HG03378 (cell line): Measurements from ENCODE around the gene WEE1.

Experiments used
- ATAC-seq: cut with Tn5 transposase; IDR thresholded peaks from one replicate; pipeline ENCODE4 v1.9.1; 2021; ENCODE audit warnings: mild to moderate bottlenecking, moderate library complexity; ENCODE audit not compliant: unreplicated experiment

WEE1 gene

DNA sequence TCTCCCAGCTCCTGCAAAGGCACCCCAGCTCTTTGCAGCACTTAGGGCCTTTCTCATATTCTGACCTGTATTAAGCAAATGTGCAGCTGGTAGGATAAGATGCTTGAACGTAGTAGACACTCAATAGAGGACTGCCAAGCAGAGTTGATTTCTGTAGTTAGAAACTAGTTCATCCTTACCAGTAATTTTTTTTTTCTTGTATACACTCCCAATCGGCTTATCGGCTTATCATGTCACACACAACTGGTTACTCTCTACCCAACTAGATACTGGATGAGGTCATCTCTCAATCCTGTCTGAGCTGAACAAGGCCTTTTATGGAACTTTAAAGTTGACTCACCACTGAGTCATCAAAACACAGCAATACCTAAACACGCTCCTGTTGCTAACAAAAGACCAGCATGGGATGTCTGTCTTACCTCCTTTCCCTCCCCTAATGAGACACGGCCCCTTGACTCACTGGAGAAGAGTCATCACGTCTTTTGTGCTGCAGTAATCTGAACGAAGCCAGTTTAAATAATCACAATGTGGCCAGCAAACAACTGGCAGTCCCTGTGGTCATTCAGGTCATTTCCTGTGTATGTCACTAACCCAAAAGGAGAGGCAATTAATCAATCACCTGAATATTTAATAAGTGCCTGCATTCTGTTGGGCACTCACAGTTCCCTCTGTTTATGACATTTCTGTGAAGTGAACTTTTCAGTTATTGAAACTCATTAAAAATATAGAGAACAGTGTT is 7.5 kb upstream of the WEE1 start:
- ATAC-seq, result peak; percentile 95

DNA sequence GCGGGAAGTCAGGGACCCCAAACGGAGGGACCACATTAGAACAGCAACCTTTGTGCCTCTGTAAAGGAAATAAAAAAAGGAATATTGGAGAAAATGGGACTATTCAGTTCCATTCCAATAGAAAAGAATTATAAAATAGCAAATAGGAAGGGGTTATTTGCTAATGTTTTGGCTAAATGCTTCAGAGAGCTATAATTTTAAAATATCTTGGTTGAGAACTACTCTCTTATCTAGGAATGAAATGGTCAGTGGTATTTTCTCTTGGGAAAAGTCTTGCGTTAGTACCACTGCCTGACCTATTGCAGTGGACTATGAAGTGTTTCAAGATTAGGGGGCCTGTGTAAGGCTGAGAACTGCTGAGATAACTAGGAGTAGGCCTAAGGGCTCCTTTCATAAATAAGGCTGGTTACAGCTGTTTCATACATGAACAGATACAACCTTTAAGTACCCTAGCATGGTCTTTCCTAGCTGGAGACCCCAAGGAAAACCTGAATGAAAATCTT is 6.9 kb upstream of the WEE1 start:
- no peak for ATAC-seq

GRCh38 chr11:9567401-9567800 is 6.1 kb upstream of the WEE1 start:
- ATAC-seq, result no peak

DNA sequence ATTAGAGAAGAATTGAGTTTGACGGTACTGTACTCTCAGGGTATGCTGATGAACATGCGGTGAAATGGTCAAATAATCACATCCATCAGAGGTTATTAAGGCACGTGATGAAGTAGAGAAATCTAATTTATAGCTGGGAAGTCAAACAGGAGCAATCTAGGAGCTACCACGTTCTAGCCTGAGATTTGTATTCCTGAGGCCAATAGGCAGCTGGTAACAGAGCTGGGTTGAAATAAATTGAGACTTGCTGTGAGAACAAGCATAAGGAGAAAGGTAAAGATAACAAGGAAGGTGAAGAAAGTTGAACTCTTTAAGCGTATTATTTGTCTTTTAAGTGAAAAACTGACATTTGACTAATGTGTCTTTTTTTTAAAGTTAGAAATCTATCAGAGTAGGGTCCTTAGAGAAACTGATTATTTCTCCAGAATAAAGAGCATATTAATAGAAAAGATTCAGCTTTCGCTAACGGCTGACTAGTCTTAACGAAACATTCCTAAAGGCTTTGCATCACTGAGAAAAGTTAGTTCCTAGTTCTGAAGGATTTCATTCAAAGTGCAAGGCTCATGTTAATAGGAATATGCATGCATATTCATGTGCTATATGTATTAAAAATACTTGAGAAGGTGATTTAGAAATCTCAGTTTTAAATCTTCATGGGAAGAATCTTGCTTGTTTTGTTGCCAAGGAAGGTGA is 5.2 kb upstream of the WEE1 start:
- ATAC-seq, result no peak

DNA sequence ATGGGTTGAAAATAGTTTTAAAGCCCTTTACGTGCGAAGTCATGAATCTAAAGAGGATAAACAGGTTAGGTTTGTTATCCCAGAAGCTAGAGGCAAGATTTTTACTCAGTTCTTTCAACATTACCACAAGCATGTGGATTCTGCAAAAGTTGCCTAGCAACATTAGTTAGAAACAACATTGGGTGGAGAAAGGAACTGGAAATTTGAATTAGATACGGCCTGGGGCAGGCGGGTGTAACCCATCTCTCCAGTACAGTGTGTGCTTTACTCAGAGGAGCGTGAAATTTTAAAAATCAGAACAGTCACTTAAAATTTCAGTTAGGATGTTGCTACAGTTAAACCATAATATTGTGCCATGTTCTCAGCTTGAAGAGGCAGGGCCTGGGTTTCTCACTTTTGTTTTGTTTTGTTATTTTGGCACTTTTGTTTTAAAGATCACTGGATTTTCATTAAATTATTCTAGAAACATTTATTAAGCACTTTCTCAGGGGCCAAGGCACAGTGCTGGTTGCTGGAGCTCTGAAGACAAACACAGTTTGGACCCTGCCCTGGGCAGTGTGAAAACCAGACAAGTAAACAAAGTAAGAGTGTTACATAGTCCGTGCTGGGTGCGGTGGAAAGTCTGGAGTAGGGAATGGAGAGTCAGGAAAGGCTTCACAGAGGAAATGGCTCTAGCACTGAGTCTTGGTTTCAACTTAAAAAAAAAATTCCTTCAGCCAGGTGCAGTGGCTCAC is 4.4 kb upstream of the WEE1 start:
- ATAC-seq, result no peak

DNA sequence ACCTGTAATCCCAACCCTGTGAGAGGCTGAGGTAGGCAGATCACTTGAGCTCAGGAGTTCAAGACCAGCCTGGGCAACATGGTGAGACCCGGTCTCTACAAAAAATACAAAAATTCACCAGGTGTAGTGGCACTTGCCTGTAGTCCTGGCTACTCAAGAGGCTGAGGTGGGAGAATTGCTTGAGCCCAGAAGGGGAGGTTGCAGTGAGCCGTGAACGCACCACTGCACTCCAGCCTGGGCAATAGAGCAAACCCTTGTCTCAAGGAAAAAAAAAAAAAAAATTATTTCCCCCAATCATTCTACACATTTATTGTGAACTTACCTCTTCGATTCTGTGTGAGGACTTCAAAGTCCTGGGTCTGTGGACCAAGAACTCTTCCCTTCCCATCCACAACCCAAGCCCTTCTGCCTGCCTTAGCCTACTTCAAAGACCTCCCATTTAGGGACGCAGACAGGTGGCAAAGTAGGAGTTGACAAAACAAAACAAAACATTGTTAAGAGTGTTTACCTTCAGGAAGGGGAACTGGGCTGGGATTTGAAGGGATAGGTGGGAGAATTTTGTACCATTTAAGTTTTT is 3.8 kb upstream of the WEE1 start:
- no peak for ATAC-seq

DNA sequence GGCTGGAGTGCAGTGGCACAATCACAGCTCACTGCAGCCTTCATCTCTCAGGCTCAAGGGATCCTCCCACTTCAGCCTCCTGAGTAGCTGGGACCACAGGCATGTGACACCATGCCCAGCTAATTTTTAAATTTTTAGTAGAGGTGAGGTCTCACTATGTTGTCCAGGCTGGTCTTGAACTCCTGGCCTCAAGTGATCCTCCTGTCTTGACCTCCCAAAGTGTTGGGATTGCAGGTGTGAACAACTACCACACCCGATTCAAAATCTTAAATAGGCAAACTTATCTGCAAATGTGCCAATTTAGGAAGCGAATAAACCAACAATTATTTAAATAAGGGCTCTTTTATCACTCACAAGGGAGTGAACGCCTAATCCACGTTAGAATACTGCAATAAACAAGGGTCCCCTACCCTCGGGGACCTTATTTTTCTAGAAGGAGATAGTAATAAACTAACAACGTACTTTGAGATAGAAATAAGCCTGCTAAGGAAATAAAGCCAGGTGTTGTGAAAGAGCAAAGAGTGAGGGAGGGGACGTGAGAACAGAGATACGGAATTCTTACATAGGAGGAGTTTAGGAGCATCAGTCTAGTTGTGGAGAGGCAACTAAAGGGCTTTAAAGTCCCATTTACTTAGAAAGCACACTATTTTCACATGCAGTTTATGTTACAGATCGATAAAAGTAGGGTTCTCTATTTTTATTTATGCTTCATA is 3.0 kb upstream of the WEE1 start:
- ATAC-seq, result no peak

- ATAC-seq, result no peak
These were observed 2.3 kb upstream of the WEE1 start for GRCh38 chr11:9571071-9571762.

DNA sequence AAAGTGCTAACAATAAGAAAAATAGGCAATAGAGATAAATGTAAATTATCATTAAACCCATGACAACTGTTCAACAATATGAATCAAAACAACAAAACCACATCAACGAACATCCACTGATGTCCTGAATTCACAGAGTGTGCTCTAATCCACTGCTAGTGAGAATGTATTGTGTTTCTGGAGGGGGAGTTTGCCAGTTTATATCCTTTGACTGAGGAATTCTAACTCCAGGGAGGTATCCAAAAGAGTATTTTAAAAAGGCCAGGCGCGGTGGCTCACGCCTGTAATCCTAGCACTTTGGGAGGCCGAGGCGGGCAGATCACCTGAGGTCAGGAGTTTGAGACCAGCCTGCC is 1.7 kb upstream of the WEE1 start:
- ATAC-seq, result no peak

DNA sequence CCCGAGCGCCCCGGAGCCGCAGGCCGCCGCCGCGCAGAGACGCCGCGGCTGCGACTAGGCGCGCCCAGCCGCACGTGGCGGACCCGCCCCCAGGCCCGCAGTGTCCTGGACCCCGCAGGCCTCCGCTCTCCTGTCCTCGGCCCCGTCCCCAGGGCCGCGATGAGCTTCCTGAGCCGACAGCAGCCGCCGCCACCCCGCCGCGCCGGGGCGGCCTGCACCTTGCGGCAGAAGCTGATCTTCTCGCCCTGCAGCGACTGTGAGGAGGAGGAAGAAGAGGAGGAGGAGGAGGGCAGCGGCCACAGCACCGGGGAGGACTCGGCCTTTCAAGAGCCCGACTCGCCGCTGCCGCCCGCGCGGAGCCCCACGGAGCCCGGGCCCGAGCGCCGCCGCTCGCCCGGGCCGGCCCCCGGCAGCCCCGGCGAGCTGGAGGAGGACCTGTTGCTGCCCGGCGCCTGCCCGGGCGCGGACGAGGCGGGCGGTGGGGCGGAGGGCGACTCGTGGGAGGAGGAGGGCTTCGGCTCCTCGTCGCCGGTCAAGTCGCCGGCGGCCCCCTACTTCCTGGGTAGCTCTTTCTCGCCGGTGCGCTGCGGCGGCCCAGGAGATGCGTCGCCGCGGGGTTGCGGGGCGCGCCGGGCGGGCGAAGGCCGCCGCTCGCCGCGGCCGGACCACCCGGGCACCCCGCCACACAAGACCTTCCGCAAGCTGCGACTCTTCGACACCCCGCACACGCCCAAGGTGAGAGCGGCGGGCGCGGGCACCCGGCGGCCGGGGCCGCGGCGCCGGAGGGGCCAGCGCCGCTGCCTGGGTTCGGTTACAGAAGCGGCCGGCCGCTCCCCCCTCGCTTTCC is 528 bp downstream of the WEE1 start:
- ATAC-seq, result no peak

DNA sequence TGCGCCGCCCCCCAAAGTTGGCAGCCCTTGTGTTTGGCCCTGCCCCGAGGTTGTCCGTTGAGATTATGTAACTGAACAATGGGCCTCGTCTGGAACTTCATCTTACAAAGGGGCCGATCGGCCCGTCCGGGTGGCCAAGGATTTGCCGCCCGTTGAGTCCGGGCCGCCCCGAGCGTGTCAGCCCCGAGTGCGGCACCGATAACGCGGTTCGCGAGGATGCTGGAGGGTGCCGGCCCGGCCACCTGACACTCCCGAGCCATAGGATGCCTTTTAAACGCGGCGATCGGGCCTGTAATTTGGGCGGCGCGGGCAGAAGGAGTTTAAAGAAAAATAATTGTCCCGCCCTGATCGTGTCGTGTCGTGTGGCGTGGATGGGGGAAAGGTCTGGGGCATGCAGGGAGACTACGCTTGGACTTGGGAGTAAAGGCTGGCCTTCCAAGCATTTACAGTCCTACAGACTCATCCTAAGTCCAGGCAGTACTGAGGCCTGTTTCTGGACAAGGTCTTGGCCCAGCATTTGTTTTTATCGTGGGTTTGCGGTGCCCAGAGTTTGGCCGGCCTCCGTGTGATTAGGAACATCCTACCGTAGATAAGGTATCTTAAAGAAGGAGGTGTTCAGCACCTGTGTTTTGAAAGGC is 1.3 kb downstream of the WEE1 start:
- no peak for ATAC-seq

DNA sequence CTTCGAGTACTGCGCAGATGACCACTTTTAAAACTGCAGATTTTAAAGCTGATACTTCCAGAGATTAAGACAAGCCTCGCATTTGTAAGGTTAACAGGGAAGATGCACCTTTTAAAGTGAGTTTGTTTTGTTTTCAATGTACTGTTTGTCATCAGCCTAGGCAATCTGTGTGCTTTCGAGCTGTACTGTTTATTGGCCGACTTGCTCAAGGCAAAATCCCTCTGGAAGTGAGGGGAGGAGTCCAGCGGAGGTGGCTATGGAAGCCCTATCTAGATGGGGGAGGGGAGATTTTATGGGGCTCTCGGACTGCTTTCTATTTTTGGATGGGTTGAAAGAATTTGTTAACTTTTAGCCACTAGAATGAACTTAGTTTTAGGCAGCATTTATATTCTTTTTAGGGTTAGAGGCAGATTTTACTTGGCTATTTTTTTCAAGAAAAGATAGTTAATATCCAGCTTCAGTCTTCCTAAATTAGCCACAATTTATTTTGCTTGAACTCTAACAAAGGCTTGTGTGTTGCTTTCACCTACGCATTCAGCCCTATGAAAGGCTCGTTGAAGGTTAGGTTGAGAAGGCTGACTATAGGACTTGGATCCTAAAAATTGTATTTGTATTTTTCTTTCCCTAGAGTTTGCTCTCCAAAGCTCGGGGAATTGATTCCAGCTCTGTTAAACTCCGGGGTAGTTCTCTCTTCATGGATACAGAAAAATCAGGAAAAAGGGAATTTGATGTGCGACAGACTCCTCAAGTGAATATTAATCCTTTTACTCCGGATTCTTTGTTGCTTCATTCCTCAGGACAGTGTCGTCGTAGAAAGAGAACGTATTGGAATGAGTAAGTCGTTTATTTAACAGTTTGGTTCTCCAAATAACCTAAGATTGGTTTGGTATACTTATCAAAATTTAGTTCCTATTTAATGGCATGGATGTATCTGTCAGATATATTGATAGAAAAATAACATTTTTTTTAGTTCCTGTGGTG is 2.1 kb downstream of the WEE1 start:
- ATAC-seq, result no peak

DNA sequence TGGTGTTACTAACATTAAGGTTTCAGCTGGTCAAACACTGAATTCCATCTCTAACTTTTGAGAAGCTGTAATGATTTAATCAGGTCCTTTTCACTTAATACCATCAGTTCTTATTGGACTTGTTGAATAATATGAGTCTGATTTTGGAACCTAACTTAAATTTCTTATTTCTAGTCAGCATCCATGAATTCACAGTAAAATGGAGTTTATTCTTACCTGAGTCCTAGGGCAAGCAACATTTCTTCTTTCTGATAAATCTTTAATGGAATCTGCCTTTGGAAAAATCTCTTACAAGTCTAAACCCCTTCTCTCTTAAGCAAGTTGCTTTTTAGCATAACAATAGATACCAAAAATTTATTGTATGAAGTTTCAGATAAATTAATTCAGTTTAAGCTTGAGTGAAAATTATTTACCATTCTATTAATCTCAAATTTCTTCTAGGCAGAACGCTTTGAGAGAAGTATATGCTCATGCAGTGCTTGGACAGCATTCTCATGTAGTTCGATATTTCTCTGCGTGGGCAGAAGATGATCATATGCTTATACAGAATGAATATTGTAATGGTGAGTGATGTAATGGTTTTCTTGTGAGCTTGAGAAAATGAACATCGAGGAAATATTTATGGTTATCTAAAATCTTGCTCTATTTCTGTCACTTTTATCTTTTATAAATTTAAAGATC is 3.4 kb downstream of the WEE1 start:
- ATAC-seq, result no peak

DNA sequence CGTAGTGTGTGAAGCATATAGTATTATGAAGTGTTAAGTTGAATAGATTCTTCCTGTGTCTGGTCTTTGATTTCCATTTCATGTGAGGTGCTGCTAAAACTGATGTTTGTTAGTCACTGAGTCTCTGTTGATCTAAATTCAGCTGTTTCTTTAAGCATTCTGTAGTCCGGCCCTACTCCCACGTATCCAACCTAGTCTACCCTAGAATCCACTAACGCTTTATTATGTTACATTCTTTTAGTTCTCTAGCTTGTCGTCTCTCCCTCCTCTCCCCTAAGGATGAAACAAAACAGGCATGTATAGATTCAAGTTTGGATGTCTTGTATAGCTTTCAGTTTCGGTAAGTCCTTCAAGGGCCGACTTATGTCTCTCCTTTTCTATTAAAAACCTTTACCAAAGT is 4.1 kb downstream of the WEE1 start:
- ATAC-seq, result no peak

DNA sequence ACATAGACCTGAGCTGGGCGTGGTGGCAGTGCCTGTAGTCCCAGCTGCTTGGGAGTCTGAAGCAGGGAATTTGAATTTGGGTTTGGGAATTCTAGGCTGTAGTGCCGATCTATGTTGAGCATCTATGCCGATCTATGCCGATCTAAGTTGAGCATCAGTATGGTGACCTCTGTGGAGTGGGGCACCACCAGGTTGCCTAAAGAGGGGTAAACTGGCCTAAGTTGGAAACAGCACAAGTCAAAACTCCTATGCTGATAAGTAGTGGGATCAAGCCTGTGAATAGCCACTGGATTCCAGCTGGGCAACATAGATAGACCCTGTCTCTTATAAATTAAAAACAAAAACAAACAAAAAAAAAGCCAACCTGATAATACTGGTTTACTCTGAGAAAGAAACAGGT is 7.4 kb downstream of the WEE1 start:
- no peak for ATAC-seq

GRCh38 chr11:9581556-9582161 is 8.2 kb downstream of the WEE1 start:
- ATAC-seq, result no peak

DNA sequence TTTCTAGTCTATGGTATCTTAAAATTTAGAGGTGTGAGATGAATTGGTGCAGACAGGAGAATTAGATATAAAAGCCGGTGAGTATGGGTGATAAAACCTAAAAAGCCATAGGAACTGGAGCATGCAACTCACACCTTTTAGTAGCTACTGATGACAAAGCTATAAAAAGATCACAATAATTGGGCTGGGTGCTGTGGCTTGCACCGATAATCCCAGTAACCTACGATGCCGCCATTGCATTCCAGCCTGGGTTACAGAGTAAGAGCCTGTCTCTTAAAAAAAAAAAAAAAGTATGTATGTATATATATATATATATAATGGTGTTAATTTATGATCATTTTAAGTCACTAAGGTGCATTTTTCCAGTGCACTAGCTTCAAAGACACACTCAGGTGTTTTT is 17.2 kb downstream of the WEE1 start:
- no peak for ATAC-seq
